GM18499 (cell line): Measurements from ENCODE around the gene ASCL2.

ENCODE experiments used
- ATAC-seq: cut with Tn5 transposase; IDR thresholded peaks from one replicate; pipeline ENCODE4 v1.9.1; 2021; ENCODE audit warnings: moderate number of reproducible peaks; ENCODE audit not compliant: insufficient read depth, unreplicated experiment

Gene ASCL2

GRCh38 chr11:2309251-2310072, 39.1 kb upstream of the ASCL2 start:
- ATAC-seq = no peak

- ATAC-seq = no peak
Observed at GRCh38 chr11:2308713-2309112, 38.3 kb upstream of the ASCL2 start.

- ATAC-seq = no peak
Observed at GRCh38 chr11:2307501-2308331, 37.3 kb upstream of the ASCL2 start.

- no peak for ATAC-seq
Observed at GRCh38 chr11:2306877-2307500, 36.6 kb upstream of the ASCL2 start.

- no peak for ATAC-seq
Observed at GRCh38 chr11:2306452-2306823, 36.0 kb upstream of the ASCL2 start.

- ATAC-seq = no peak
Observed at GRCh38 chr11:2305788-2306451, 35.5 kb upstream of the ASCL2 start.

- ATAC-seq = no peak
Observed at GRCh38 chr11:2305140-2305778, 34.9 kb upstream of the ASCL2 start.

GRCh38 chr11:2304506-2305139, 34.2 kb upstream of the ASCL2 start:
- ATAC-seq = no peak

GRCh38 chr11:2303627-2304505, 33.5 kb upstream of the ASCL2 start:
- ATAC-seq = no peak

- ATAC-seq = no peak
Observed at GRCh38 chr11:2302896-2303626, 32.7 kb upstream of the ASCL2 start.

- no peak for ATAC-seq
Observed at GRCh38 chr11:2302306-2302895, 32.0 kb upstream of the ASCL2 start.

GRCh38 chr11:2301631-2302305, 31.4 kb upstream of the ASCL2 start, which contains the start of the genes C11orf21 and TSPAN32:
Gene C11orf21 (minus strand): TSS chr11:2301918. CDS start chr11:2301808, 110 bp downstream.
Gene TSPAN32 (plus strand): TSS chr11:2302013. CDS start chr11:2302150, 137 bp downstream.
- ATAC-seq = no peak

- no peak for ATAC-seq
Observed at GRCh38 chr11:2300936-2301630, 30.7 kb upstream of the ASCL2 start.

- no peak for ATAC-seq
Observed at GRCh38 chr11:2300290-2300935, 30.0 kb upstream of the ASCL2 start.

- no peak for ATAC-seq
Observed at GRCh38 chr11:2299773-2300172, 29.4 kb upstream of the ASCL2 start.
